Medulla oblongata (tissue), 1 donor: ENCODE results near the gene INO80C.

ENCODE experiments used
- DNase-seq: peaks from one replicate; pipeline ENCODE4 v3.0.0-alpha.2; 2015; ENCODE audit errors: extremely low spot score

INO80C gene

DNA sequence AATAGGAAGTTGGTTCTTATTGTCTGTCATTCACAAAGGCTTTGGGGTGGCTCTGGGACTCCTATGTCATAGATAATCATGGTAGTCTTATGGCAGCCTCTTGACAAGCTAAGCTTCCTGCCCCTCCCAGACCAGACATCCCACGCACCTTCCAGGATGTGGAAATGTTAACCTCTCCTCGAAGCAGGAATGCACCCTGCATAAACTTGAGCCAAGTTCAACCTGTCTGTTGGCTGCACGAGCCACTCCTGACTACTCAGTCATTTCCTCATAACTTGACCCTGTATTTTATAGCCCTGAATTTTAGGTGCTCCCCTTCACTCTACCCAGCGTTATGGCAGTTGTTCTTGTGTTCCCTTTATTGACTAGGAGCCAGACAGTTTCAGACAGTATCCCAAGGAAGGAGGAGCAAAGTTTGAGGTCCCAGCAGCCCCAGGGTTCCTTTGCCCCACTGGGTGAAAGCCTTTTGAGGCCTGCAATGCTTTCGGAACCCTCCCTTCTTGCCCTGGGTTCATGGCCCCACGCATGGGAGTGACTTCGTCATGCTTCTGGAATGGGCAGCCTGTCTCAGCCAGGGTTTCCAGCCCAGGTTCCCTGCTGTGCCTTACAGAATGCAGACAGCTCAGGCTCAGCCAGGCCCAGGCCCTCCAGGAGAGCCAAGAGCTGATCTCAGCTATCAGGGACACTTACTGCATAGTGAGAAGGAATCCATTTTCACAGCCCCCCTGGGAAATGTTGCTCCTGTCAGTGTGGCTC lies 15.6 kb upstream of the INO80C start:
- peak; percentile 26 for DNase-seq

DNA sequence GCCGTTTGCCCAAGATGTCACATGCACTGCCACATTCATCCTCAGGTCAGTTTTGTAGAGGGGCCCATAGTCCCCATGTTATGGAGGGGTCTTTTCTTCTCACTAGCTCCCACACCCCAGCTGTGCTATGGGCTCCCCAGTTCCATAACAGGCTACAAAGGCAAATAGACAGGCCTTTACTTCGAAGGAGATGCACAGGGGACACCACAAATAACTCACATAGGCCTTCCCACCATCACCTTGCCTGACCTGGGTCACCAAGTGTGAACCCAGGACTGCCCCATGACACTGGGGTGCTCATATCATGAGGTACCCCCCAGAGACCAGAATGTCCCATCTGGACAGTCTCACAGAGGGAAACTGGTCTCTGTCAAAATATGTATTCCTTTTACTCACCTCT lies 15.0 kb upstream of the INO80C start:
- DNase-seq, result no peak

DNA sequence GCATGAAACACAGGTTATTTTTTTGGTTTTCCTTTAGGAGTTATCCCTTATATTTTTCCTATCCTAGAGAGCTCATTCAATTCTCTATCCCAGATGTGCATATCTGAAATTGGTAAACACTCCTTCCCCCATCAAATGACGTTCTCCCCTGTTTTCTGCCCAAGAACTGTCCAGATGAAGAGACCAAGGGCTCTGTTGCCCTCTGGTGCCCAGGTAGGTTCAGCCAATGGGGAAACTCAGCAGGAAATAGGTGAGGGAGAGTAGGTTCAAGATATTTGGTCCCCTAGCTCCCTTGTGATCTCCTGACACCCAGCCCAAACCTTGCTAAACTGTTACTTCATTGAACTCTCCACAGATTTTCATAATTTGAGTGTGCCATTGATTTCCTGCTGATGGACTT lies 14.1 kb upstream of the INO80C start:
- DNase-seq, result no peak

DNA sequence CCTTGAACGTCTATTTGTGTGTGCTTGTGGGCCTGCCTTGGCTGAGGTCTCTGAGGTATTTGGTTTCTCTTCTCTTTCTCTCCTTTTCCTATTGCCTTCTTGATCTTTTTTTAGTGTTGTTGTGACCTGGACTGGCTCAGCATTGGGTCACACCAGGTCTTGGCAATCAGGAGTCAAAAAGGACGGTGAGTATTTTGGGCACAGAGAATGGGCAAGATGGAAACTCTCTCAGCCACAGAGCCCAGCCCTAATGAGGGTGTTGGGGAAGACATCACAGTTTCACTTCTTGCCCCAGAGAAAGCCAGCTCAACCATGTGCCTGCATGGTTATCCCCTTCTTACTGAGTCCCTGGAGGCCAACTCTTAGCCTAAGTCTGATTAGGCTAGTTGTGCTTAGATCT lies 13.7 kb upstream of the INO80C start:
- DNase-seq, result no peak

DNA sequence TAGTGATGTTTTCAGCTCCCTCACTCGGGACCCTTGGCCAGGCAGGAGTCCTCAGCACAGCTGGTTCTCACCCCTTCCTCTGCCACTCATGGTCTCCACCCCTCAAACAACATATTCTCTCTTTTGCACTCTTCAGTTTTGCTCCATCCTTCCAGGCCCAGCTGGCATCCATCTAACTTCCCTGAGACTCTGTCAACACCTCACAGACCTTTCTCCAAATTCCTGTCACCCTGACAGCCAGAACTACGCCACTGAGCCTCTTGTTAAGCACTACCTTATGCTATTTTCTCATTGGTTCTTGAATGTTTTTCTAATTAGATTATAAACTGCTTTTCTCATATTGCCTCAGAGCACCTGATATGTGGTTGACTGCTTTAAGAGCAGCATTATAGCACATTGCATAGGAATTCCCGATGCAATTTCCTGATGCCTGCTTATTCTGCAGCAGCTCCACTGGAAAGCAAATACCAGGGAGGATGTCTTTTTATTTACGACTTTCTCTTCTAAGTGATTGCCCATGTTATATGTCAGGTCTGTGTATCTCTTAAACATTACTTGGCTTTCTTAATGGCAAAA lies 12.4 kb upstream of the INO80C start:
- DNase-seq, result no peak

DNA sequence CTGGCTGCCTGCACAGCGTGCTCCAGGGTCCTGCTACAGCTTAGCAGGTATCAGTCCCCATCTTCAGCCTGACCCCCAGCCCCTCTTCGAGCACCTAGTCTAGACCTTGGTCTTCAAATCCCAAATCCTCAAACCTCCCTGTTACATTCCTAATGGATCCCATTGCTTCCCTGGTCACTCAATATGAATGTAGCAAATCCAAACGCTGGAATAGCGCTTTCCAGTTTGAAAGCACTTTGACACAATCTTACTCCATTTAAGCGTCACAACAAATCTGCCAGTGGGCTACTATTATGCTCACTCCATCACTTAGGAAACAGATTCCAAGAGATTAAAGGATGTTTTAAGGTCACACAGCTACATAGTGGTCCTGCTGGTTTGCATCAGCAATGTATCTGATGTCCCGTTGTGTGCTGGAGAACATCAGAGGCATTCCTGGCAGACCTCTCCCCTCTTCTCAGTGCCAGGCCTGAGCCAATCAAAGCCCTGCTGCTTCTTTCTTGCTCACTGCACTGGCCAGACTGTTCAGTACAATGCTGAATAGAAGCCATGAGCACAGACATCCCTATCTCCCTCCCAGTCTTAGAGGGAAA lies 11.1 kb upstream of the INO80C start:
- no peak for DNase-seq

DNA sequence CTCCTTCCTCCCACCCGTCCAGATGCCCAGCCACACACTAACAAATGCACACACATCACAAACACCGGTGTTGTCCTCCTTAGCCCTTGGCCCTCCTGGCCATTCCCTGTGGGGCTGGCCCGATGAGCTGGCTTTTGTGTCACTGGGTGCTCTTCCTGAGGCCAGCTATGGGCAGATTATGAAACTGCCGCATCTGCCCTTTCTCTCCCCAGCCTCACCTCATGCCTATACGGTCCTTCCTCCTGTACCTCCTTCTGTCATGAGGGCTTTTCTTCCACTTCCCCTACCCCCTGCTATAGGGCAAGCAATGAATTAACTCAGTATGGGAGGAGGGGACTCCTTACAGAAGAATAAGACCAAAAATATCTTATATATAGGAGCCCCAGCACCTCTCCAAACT lies 10.3 kb upstream of the INO80C start:
- DNase-seq, result no peak

DNA sequence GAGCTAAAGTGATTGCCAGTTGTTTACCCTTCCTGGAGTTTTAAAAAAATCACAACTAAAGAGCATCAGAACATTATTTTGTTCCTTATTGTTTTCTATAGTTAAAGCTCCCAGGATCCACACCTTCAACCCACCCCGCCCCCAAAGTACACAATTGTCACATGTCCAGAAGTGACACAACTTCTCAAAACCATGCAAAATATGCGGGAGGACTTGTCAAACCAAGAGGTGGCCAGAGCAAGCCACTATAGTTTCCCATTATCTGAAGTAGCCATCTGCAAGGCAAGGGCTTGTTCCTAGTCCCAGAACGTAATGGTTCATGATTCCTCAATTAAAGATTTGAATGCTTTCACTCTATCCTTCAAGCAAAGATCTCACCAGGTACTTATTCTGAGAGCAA lies 9.9 kb upstream of the INO80C start:
- no peak for DNase-seq

DNA sequence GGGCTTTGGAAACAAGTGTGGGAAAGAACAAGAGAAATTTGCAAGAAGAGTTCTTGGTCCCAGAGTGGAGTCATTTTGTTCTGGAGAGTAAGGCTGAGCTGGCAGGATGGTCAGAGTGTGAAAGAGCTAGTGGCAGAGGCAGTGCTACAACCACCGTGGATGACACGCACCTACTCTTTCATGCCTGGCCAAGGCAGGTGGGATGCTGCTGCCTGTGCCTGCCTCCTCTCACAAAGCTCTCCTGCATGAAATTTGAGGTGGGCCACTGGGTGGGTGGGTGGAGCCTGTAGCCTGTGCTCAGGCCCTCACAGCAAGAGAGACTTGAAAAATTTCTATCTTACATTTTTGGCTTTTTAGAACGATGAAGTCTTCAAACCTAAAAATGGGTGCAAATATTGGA lies 9.4 kb upstream of the INO80C start:
- no peak for DNase-seq

DNA sequence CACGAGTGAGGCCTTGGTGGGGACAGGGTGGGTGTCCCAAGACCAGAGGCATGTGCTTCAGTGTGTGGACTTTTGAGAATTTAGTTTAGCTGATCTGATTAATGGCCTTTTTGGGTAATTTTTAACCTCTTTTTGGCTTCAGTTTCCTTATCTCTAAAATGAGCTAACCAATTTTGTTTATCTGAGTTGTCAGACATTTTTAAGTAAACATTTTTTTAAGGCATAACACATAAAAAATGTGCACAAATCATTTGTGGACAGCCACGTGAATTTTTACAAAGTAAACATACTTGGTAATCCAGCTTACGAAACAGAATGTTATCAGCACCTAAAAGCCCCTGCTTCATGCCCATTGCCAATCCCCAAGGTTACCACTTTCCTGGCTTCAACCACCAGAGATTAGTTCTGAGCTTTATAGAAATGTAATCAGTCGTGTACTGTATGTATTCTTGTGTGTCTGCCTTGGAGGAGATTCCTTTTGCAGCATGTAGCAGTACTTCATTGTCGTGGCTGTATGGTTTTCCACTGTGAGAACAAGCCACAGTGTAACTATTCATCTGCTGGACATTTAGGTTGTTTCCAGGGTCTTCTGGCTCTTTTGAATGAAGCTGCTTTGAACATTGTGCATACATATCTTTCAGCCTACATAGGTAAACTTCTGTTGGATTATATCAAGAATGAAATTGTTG lies 8.4 kb upstream of the INO80C start:
- no peak for DNase-seq

DNA sequence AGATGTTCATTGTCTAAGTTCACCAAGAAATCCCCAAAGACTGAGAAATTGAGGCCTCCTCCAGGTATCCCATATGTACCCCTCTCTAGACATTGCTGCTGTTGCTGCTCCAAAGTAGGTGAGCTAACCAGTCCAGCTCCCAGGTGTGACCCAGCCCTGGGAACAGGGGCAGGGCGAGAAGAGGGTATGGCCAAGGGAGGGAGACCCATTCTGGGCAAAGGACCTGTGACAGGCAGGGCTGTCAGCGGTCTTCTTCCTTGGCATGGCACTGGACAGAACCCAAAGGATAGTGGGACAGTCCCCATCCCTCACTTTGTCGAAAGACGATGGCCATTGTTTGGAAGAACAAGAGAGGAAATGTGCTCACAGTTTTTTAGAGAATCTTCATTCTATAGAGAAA lies 7.2 kb upstream of the INO80C start:
- no peak for DNase-seq

DNA sequence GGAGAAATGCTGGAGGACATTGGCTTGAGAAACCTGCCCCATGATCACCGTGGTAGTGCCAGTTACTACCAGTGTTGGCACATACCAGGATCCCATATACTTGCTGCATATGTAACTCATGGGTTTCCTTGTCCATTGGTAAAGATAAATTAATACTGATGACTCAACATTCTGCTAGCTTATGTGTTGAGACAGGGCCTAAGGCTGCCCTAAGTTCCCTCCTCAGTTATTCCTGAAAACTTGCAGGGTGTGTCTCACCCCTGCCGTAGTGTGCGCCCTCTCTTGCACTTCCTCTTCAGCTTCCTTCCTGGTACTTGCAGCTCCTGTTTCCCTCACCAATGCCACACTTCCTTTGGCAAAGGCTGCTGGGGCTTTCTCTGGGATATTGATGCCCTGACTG lies 4.3 kb upstream of the INO80C start:
- no peak for DNase-seq

DNA sequence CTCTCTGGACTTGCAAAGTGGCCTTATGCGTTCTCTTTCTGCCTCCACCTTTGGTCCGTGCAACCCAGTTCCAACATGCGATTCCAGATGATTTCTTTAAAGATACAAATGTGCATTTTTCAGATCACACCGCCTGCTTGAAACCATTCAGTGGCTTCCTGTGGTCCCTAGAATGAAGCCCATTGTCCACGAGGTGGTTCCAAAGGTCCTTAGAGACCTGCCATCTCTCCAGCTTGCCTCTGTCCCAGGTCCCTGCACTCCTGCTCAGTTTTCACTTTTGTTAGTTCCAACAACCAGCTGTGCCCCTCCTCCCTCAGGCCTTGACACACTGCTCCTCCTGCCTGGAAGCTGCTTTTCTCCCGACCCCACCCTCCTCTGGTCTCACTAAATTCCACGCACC lies 3.6 kb upstream of the INO80C start:
- DNase-seq, result no peak

DNA sequence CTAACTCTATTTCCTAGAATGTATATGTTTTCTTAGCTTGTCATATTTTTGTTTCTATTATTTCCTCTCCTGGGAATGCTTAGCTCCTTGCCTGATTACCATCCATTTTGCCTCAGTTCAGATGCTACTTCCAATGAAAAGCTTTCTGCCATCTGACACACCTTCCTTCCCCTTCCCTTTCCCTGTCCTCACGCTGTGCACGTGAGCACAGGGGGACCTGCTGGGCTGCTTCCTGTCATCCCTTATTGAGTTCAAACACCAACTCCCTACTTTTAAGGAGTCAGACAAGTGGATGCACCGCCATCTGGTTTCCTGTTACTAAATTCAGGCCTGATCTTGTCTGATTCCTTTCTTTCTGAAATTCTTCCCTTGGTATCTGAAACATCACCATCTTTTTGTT lies 2.4 kb upstream of the INO80C start:
- no peak for DNase-seq

DNA sequence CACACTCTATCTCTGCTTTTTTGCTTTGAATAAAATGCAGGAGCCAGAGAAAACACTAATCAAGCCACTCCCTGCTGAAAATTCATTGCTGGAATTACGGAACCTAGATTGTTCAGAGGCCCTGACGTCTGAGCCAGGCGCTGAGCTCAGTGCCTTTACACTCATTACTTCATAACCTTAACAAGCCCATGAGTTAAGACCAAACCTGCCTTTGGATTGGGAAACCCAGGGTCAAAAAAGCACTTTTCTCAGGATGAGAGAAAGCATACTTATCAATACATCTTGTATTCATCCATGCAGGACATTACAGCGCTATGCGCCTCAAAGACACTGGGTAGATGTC lies 762 bp downstream of the INO80C start:
- DNase-seq, result no peak

DNA sequence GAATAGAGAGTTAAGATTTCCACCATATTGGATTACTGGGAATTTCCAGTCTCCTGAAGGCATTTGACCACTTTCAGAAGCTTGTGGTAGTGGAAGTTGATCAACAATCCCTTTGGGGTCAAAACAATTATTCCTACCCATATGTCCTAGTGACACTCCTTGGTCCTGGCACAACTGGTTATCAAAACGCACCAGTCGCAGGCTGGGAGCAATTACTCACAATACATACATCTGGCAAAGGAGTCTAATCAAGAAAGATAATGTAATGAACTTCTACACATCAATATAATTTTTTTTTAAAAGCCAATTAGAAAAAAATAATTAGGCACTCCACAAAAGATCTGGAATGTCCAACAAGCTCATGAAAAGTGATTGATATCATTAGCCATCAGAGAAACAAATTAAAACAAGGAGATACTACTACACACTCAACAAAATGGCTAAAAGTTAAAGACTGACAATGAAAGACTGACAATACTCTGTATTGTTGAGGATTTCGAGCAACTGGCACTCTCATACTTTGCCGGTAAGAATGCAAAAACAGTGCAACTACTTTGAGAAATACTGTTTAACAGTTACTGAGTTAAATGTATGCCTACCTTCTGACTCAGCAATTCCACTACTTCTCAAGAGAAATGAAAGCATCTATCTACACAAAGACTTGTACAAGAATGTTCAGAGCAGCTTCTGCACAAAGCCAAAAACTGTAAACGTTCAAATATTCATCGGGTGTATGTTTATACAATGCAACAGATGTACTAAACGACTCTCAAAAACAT lies 2.0 kb downstream of the INO80C start:
- DNase-seq, result no peak

DNA sequence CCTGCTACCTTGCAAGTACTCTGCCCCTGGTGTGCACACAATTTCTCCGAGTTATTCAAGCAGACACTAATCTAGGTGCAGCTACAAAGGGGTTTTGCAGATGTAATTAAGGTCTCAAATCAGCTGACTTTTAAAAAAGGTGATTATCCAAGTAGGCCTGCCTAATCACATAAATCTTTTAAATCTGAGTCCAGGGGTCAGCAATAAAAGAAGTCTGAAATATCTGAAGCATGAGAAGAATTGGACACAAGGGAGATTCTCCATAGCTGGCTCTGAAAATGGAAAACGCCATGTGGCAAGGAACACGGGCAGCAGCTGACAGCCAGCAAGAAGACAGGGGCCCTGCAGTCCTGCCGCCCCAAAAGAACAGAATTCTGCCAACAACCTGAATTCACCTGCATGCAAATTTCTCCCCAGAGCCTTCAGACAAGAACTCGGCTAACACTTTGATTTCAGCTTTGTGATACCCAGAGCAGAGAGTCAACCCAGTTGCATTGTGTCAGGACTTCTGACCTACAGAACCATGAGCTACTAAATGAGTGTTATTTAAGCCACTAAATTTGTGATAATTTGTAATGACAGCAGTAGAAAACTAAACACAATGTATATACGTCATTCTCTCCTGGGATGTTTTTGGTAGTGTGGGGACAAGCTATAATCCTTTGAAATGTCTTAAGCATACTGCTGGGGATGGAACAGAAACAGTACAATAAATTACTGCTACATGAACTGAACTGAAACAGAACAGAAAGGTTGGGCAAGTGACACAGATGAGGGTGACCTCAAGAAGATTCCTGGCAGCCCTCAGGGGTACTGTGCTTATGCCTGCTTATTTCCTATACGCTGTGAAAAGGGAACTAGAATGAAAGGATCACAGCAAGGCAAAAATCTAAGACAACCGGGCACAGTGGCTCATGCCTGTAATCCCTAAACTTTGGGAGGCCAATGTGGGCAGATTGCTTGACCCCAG lies 3.2 kb downstream of the INO80C start:
- no peak for DNase-seq

DNA sequence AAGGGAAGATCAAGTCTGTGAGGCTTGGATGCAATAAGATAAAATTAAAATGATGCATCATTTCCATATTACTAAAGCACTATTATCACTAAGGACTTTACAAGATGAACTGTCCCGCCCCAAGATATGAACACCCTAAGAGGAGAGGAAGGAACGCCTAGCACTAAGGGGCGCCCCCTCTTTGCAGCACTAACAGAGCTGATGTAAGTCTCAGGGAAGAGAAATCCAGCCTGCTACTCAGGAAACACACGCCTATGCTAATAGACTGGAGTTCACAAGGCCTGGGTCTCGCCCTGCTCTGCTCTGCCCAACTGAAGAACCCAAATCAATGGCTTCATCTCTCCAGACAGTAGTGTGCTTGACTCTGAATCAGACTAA lies 6.1 kb downstream of the INO80C start:
- no peak for DNase-seq

DNA sequence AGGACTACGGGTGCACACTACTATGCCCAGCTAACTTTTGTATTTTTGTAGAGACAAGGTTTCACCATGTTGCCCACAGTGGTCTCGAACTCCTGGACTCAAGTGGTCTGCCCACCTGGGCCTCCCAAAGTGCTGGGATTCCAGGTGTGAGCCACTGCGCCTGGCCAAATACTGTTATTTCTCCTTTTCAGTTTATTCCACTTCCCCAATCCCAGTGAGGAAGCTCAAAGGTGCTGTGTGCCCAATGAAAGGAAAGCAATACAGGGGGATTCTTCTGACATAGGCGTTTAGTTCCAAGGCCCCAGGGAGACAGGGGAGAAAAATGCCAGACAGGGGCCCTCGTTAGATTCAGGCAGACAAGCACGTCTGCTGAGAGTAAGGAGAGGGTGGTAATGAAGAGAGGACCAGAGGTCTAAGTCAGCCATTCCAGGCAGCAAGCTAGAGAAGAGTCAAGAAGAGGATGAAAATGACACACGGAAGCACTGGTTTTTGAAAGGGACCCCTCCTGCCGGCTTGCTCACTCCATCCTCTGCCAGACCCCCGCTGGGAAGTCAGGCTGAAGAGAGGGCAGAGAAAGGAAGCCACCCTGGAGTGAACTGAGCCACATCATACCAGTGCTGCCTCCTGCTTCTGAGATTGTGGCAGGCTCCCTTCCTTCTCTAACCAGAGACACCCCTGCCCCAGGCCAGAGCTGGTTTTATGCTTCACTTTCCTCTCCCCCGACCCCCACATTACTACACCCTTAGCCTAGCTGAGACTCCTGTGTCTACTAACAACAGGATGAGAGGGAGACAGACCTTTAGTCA lies 6.7 kb downstream of the INO80C start:
- DNase-seq, result no peak

DNA sequence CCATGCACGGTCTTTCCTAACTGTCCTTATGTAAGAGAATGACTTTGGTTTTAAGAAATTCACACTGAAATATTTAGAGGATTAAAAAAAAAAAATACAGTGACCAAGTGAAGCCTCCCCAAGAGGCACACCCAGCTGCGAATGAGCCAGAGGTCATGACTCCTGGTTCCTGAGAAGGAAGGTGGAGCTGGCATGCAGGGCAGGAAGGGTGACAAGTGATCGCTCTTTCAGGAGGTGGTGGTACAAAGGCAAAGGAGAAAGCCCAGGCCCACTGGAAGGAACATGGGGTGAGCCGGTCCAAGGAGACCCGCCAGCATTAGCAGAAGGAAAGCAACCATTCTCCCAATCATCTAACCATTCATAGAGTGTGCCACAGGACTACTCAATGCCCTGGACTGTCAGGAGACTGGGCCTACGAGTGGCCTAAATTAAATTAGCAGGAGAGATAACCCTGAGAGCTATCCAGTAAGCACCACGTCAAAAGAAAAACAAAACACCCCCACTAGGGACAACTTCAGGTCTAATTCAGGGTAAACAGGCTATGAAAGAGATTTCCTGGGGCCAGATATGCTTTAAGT lies 7.8 kb downstream of the INO80C start:
- no peak for DNase-seq
